NCI-H345 (cell line): Measurements from ENCODE around the gene TEX13A.

Source experiments
- DNase-seq: peaks from one replicate; lab custom pipeline; 2025; lab: John Stamatoyannopoulos, UW

The TEX13A gene

GRCh38 chrX:105173071-105173470 is 47.4 kb downstream of the TEX13A start:
- DNase-seq, result no peak
